Activated CD8-positive, alpha-beta T cell treated with anti-CD3 and anti-CD28 coated beads, Interleukin-2, amount 10 ng/mL, durations not matched to agents 7 days and 5 days (primary cell): ENCODE measurements around the gene MSMP. TPM values are rescaled to one million over a fixed set of nuclear protein-coding genes. Genes with fewer than 3 reads are reported as not detected.

Experiments
- ATAC-seq: fragments of 150-1000 bp; cut with Tn5 transposase; one replicate; pipeline ENCODE4 v1.10.0; 2021; ENCODE audit warnings: moderate library complexity
- CTCF ChIA-PET: fragments of 350-600 bp; sonication (Branson Sonifier 250); formaldehyde crosslinking; loops from one replicate; lab custom pipeline; 2021; ENCODE audit warnings: antibody characterized with exemption; lab: Charles Lee
- POLR2A ChIA-PET: fragments of 350-600 bp; sonication (Branson Sonifier 250); formaldehyde crosslinking; loops from one replicate; lab custom pipeline; 2021; ENCODE audit warnings: antibody characterized with exemption; lab: Charles Lee
- DNase-seq: peaks from one replicate; pipeline ENCODE4 v3.0.0-alpha.2; 2020
- H3K27ac Mint-ChIP-seq: one replicate; pipeline ENCODE4 v1.8.0; 2021; ENCODE audit warnings: mild to moderate bottlenecking, mixed read lengths
- H3K27me3 Mint-ChIP-seq: one replicate; pipeline ENCODE4 v1.8.0; 2021; ENCODE audit warnings: low read depth, mixed read lengths
- H3K36me3 Mint-ChIP-seq: one replicate; pipeline ENCODE4 v1.8.0; 2021; ENCODE audit warnings: low read depth, mixed read lengths
- H3K4me1 Mint-ChIP-seq: one replicate; pipeline ENCODE4 v1.8.0; 2021; ENCODE audit warnings: low read depth, mixed read lengths
- H3K4me3 Mint-ChIP-seq: one replicate; pipeline ENCODE4 v1.8.0; 2021; ENCODE audit warnings: mild to moderate bottlenecking, mixed read lengths
- H3K9me3 Mint-ChIP-seq: one replicate; pipeline ENCODE4 v1.8.0; 2022; ENCODE audit warnings: mixed read lengths; ENCODE audit not compliant: insufficient read depth
- microRNA-seq: library from miRNA; unstranded; fragments of <30 nt; microRNA quantifications from one replicate; pipeline ENCODE4 v1.2.0, GENCODE V29; 2022
- total RNA-seq, 2 experiments: library from RNA; stranded (reverse); gene quantifications; one replicate each; pipeline ENCODE4 v1.2.3, GENCODE V29; 2021

The MSMP gene
- total RNA-seq, 2 experiments from 2014 or later, result 0.61 to 0.89 TPM

DNA sequence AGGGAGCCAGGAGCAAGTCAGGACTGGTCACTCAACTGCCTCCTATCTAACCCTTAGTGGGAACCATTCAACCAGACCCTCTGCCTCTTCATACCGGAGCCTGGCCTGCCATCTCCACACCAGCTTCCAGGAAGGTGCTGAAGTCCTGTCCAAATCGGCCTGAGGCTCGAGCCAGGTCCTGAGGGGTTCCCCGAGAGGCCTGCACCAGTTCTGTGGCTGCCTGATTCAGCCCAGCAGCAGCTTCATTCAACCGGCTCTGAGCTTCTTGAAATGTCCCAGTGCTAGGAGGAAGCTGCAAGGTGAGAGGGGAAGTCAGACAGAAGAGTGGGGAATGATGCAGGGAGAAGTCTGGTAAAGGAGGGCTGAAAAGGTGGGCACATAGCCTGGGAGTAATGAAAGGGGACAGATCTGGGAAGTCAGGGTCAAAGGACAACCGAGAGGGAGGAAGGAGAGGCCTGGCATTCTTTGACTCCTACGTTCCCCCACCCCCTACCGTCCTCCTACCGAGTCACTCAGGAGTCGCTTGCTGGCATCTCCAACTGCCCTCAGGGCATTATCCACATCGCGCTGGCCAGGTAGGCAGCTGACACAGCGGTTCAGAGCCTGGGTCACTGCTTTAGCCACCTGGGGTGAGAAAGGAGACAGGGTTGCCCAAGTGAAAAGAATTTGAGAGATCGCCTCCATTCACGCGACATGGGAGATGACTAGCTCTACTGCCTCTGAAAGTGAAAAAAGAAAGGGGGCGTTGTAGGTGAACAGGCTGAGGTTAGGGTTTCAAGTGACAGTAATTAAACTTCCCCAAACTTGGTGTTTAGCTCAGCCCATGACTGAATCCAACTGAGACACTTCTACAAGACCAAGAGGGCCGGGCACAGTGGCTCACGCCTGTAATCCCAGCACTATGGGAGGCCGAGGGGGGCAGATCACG, 42.3 kb downstream of the MSMP start:
- no peak for ATAC-seq
- Mint-ChIP-seq H3K27ac (peak overlapping the region; percentile 45), H3K27me3 (no peaks in the 10 kb centered on the region), H3K36me3 (peaks cover 82% of the 10 kb centered on the region), H3K4me3 (no peak overlapping the region), H3K9me3 (no peaks in the 10 kb centered on the region), H3K4me1 (peaks cover 3% of the 10 kb centered on the region)
- DNase-seq, result no peak
- CTCF ChIA-PET, result interaction anchor here (1.2 to 23.9 kb wide), 3 partner anchors 16 to 53 kb away, joined by 3 to 209 read pairs (median 16); no protein-coding TSS in a partner anchor
- POLR2A ChIA-PET, result interaction anchor here (0.6 kb wide), 1 partner anchor 58 kb away, joined by 3 read pairs; no protein-coding TSS in a partner anchor

DNA sequence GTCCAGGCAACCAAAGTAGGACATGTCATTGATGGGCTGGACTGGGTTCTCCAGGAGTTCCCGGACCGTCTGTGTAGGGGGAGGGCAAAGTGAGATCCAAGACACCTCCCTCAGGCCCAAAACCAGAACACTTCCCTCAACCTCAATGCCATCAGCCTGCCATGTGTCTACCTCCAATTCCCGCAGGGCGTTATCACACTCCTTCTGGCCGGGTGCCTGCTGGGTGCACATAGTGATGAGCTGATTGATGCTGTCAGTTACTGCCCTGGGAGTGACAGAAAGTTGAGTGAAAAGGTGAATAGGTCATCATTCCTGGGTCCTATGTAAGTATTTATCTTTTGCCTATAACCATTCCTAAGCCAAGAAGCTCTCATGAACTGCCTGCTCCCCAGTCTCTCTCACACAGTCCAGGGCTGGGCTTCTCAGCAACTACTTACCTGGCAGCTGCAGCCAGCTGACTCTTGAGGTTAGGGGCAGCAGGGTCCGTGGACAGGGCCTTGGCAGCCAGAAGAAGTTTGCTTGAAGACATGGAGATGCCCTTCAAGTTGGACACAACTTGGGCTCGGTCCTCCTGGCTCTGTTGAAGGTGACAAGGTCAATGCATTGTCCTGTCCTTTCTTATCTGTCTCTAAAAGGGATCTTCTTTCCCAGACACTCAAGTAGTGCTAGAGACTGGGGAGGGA, 43.1 kb downstream of the MSMP start:
- Mint-ChIP-seq H3K4me1 (no peaks in the 10 kb centered on the region), H3K27ac (no peak overlapping the region), H3K4me3 (no peak overlapping the region), H3K36me3 (peaks cover 84% of the 10 kb centered on the region), H3K9me3 (no peaks in the 10 kb centered on the region), H3K27me3 (no peaks in the 10 kb centered on the region)
- no peak for DNase-seq
- ATAC-seq, result no peak
- POLR2A ChIA-PET, result no interaction called here
- CTCF ChIA-PET, result interaction anchor here (1.0 to 23.9 kb wide), 2 partner anchors 15 to 94 kb away, joined by 3 to 209 read pairs; no protein-coding TSS in a partner anchor

DNA sequence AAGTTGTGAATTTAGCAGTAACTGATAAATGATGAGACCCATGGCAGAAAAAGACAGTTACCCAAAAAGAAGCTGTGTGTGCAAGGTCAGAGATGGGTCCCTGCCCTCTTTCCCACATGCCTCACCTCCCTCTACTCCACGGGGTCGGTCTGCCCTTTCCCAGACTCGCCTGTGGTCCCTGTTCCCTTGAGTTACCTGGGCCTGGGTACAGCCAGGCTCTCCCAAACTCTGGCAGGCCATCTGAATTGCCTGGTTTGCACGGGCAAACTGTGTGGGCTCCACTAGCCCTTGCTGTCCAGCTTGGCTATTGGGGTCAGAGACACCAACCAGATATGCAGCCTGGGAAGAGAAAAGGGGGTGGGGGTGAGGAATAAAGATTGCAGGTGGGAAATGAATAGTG, 45.9 kb downstream of the MSMP start:
- Mint-ChIP-seq H3K9me3 (no peaks in the 10 kb centered on the region), H3K4me3 (no peak overlapping the region), H3K27me3 (no peaks in the 10 kb centered on the region), H3K27ac (no peak overlapping the region), H3K4me1 (no peaks in the 10 kb centered on the region), H3K36me3 (peaks cover 85% of the 10 kb centered on the region)
- ATAC-seq, result no peak
- DNase-seq, result no peak
- CTCF ChIA-PET, result interaction anchor here (1.4 to 5.2 kb wide), 2 partner anchors 12 to 21 kb away, joined by 3 to 39 read pairs; no protein-coding TSS in a partner anchor
- POLR2A ChIA-PET, result no interaction called here

DNA sequence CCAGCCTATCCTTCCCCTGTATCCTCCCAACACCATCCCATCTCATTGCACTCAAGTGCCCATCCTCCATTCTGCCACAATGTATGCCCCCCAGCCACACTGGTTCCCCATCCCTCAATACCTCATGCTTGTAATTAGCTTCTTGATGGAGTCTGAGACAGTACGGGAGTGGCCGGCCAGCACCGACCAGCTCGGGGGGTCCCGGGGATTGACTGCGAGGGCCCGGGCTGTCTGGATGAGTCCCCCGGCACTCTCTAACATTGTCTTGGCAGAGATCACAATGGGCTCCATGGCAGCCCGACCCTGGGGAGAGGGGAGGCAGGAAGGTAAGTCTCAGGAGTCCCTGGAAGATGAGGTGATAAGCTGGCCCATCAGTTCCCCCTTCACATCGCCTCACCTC, 47.1 kb downstream of the MSMP start:
- no peaks in the 10 kb centered on the region for H3K4me1 Mint-ChIP-seq
- DNase-seq, result no peak
- ChIA-PET POLR2A (no interaction called here), CTCF (interaction anchor here (1.5 to 5.2 kb wide), 2 partner anchors 11 to 103 kb away, joined by 4 to 39 read pairs; no protein-coding TSS in a partner anchor)
- ATAC-seq, result no peak
- no peaks in the 10 kb centered on the region for H3K27me3 Mint-ChIP-seq
- no peak overlapping the region for H3K4me3 Mint-ChIP-seq
- H3K9me3 Mint-ChIP-seq, result no peaks in the 10 kb centered on the region
- peak overlapping the region; percentile 10 for H3K27ac Mint-ChIP-seq
- H3K36me3 Mint-ChIP-seq, result peaks cover 82% of the 10 kb centered on the region

DNA sequence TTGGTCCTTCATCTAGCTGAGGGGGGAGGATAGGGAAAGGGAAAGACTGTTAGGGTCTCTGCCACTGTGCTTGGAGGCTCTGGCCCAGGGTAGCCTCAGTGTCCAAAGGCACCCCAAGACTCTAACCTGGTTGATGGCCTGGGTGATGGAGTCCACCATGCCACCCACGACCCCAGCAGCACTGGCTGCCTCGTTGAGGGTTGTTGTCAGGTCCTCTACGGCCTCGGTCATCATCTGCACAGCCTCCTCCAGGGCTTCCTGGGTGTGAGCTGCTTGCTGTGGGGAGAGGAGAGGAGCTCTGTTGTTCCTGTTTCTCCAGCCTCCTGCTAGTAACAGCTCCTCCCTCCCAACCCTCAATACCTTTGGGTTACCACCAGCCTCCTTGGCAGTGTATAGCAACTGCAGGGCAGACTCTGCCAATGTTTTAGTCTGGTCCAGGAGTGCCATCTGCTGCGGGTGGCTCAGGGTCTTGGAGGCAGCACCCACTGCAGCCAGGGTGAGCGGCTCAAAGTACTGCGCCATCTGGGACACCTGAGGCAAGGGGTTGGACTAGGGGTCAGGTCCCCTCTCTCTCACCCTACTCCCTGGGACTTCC, 48.1 kb downstream of the MSMP start:
- no peaks in the 10 kb centered on the region for H3K4me1 Mint-ChIP-seq
- no peak overlapping the region for H3K4me3 Mint-ChIP-seq
- CTCF ChIA-PET, result interaction anchor here (1.5 to 5.2 kb wide), 2 partner anchors 10 to 102 kb away, joined by 4 to 39 read pairs; no protein-coding TSS in a partner anchor
- no peaks in the 10 kb centered on the region for H3K27me3 Mint-ChIP-seq
- DNase-seq (no peak), ATAC-seq (no peak)
- H3K36me3 Mint-ChIP-seq, result peaks cover 73% of the 10 kb centered on the region
- no peak overlapping the region for H3K27ac Mint-ChIP-seq
- H3K9me3 Mint-ChIP-seq, result no peaks in the 10 kb centered on the region
- POLR2A ChIA-PET, result interaction anchor here (1.3 kb wide), 1 partner anchor 59 kb away, joined by 3 read pairs; no protein-coding TSS in a partner anchor

DNA sequence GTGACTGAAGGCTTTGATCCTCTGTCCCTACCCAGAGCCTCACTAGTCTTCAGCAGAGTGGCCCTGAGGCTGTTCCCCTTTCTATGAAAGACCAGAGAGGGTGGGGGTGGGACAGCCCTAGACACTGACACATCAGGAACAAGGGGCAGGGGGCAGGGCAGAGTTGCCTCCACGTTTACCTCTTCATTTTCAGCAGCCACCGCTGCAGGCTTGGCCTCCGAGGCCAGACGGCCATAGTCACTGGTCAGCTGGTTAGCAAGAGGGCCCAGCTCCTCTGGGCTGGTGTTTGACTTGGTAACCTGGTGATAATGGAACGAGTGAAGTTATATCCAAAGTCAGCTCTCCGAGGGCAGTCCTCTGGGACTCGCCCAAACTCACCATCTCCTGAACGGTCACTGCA, 48.7 kb downstream of the MSMP start:
- POLR2A ChIA-PET, result interaction anchor here (1.3 kb wide), 1 partner anchor 58 kb away, joined by 3 read pairs; no protein-coding TSS in a partner anchor
- Mint-ChIP-seq H3K27me3 (no peaks in the 10 kb centered on the region), H3K9me3 (no peaks in the 10 kb centered on the region), H3K36me3 (peaks cover 67% of the 10 kb centered on the region), H3K27ac (no peak overlapping the region), H3K4me1 (no peaks in the 10 kb centered on the region), H3K4me3 (no peak overlapping the region)
- no peak for ATAC-seq
- CTCF ChIA-PET, result interaction anchor here (1.5 to 5.2 kb wide), 2 partner anchors 10 to 102 kb away, joined by 4 to 39 read pairs; no protein-coding TSS in a partner anchor
- no peak for DNase-seq

DNA sequence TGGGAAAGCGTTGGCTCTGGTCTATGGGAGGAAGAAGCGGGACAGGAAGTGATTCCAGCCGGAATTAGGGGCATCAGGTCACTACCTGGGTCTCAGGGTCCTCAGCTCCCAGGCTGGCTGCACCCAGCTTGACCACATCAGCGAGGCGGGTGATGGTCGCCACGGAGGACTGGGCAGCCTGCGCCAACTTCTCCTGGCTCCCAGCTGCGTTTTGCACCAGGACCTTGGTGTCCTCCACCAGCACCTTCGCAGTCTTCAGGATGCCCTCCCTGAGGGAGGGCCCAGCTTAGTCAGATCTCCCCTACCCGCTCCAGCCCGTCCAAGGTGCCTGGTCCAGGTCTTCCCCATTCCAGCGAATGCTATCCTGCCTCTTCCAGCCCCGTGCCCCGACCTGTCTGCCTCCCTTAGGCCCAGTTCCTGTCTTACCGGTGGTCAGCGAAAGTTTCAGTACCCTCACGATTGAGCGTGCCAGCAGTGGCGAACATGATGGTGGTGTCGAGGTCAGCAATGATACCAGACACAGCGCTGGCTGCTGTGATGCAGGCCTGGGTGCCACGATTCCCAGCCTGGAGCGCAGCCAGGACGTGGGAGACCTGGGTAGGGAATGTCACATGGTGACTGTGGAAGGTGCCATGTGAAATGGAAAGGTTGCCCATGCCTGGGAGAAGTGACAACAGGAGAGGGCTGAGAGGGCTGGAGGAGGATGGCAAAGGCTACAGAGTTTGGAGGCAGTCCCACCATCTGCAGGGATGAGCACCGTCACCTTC, 50.0 kb downstream of the MSMP start:
- no peaks in the 10 kb centered on the region for H3K9me3 Mint-ChIP-seq
- ChIA-PET CTCF (interaction anchor here (1.2 to 5.2 kb wide), 2 partner anchors 8 to 46 kb away, joined by 3 to 39 read pairs; partner anchors contain the start of gene CCDC107), POLR2A (interaction anchor here (0.8 kb wide), 1 partner anchor 800 kb away, joined by 3 read pairs; no protein-coding TSS in a partner anchor)
- H3K4me3 Mint-ChIP-seq, result no peak overlapping the region
- H3K36me3 Mint-ChIP-seq, result peaks cover 61% of the 10 kb centered on the region
- ATAC-seq (no peak), DNase-seq (no peak)
- H3K27me3 Mint-ChIP-seq, result no peaks in the 10 kb centered on the region
- no peaks in the 10 kb centered on the region for H3K4me1 Mint-ChIP-seq
- H3K27ac Mint-ChIP-seq, result no peak overlapping the region

Small RNA genes lying within 50 kb of the gene (microRNA-seq; reads per million reads assigned to microRNA genes)
- not detected for gene MIR6852
- gene MIR6853, result not detected

Other genes with a start within 250 kb of the MSMP start
- gene TESK1, start 149.0 kb downstream of the MSMP start, total RNA-seq, result 10 to 100 TPM; 41.6 to 47.1 TPM
- gene CD72, start 135.9 kb downstream of the MSMP start, total RNA-seq, result 10 to 100 TPM; 11.6 to 15.0 TPM
- 100 to 1,000 TPM; 213 to 220 TPM for gene SIT1, start 103.3 kb downstream of the MSMP start, total RNA-seq
- over 10,000 TPM in 1 of 2 experiments, 1,000 to 10,000 TPM in 1; 7,126 to 12,592 TPM for gene RMRP, start 96.3 kb downstream of the MSMP start, total RNA-seq
- 10 to 100 TPM; 34.8 to 36.8 TPM for gene CCDC107, start 96.0 kb downstream of the MSMP start, total RNA-seq
- 10 to 100 TPM; 17.2 to 17.3 TPM for gene ARHGEF39, start 89.1 kb downstream of the MSMP start, total RNA-seq
- gene CA9, start 80.3 kb downstream of the MSMP start, total RNA-seq, result 1 to 10 TPM in 1 of 2 experiments, under 1 TPM in 1; 0.50 to 1.3 TPM
- 10 to 100 TPM; 12.0 to 12.8 TPM for gene TPM2, start 64.4 kb downstream of the MSMP start, total RNA-seq
- gene TLN1, start 22.1 kb downstream of the MSMP start, total RNA-seq, result 100 to 1,000 TPM; 448 to 450 TPM
- 10 to 100 TPM; 21.6 to 21.7 TPM for gene CREB3, start 21.6 kb downstream of the MSMP start, total RNA-seq
- 10 to 100 TPM; 52.6 to 56.4 TPM for gene GBA2, start 5.0 kb downstream of the MSMP start, total RNA-seq
- 10 to 100 TPM; 22.1 to 22.9 TPM for gene RGP1, start 5.0 kb downstream of the MSMP start, total RNA-seq
- 10 to 100 TPM; 10.8 to 11.1 TPM for gene NPR2, start 37.3 kb upstream of the MSMP start, total RNA-seq
- gene SPAG8, start 58.0 kb upstream of the MSMP start, total RNA-seq, result 1 to 10 TPM; 1.3 to 1.5 TPM
- 10 to 100 TPM; 74.7 to 76.8 TPM for gene HINT2, start 60.8 kb upstream of the MSMP start, total RNA-seq
- gene FAM221B, start 74.5 kb upstream of the MSMP start, total RNA-seq, result not detected
- 1 to 10 TPM; 1.6 to 2.3 TPM for gene TMEM8B, start 75.0 kb upstream of the MSMP start, total RNA-seq
- gene OR13J1, start 116.1 kb upstream of the MSMP start, total RNA-seq, result not detected
- gene HRCT1, start 151.9 kb upstream of the MSMP start, total RNA-seq, result not detected
- not detected for gene SPAAR, start 155.2 kb upstream of the MSMP start, total RNA-seq
- gene OR2S2, start 203.9 kb upstream of the MSMP start, total RNA-seq, result not detected